ENCODE results near the gene KRTAP10-1.

KRTAP10-1 gene

GRCh38 chr21:44530221-44530902, 9.6 kb downstream of the KRTAP10-1 start:
- Mint-ChIP-seq H3K36me3 (ENCODE audit: low read depth) (no peaks in the 10 kb centered on the region), H3K9me3 (no peaks in the 10 kb centered on the region), H3K27me3 (ENCODE audit: low read depth) (no peaks in the 10 kb centered on the region), H3K27ac (no peak overlapping the region), H3K4me3 (no peak overlapping the region), H3K4me1 (ENCODE audit: low read depth) (no peaks in the 10 kb centered on the region)

DNA sequence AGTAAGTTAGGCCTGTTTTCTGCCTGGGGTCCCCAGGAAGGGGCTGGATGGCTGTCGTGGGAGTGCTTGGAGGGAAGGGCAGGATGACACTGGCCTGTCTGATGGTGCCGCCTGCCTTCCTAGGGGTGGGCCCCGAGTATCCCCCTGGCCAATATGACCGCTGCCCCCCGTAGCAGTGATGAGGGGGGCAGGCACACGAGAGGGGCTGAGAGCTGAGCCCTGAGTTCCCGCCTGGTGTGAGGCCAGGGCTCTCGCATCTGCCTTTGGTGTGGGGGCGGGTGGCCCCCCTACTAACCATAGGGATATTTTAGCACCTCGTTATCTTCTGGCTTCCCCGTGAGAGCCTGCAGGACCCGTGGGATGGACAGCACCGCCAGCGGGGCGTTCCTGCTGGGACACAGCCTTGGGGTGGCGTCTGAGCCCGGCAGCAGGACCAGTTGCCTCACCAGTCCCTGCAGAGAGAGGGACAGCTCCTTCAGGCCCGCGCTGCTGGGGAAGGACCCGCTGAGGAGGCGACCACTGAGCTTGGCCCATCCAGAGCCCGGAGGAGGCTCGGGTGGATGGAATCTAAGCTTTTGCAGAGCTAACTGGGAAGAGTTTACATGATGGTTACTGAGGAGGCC, 10.4 kb downstream of the KRTAP10-1 start:
- Mint-ChIP-seq H3K4me1 (ENCODE audit: low read depth) (no peaks in the 10 kb centered on the region), H3K27me3 (ENCODE audit: low read depth) (no peaks in the 10 kb centered on the region), H3K4me3 (no peak overlapping the region), H3K36me3 (ENCODE audit: low read depth) (no peaks in the 10 kb centered on the region), H3K9me3 (no peaks in the 10 kb centered on the region), H3K27ac (no peak overlapping the region)

- no peaks in the 10 kb centered on the region for H3K36me3 Mint-ChIP-seq (ENCODE audit: low read depth)
- H3K4me1 Mint-ChIP-seq (ENCODE audit: low read depth), result no peaks in the 10 kb centered on the region
- no peaks in the 10 kb centered on the region for H3K9me3 Mint-ChIP-seq
- no peaks in the 10 kb centered on the region for H3K27me3 Mint-ChIP-seq (ENCODE audit: low read depth)
- no peak overlapping the region for H3K4me3 Mint-ChIP-seq
- no peak overlapping the region for H3K27ac Mint-ChIP-seq
Measured at GRCh38 chr21:44529011-44529421, 11.0 kb downstream of the KRTAP10-1 start.

DNA sequence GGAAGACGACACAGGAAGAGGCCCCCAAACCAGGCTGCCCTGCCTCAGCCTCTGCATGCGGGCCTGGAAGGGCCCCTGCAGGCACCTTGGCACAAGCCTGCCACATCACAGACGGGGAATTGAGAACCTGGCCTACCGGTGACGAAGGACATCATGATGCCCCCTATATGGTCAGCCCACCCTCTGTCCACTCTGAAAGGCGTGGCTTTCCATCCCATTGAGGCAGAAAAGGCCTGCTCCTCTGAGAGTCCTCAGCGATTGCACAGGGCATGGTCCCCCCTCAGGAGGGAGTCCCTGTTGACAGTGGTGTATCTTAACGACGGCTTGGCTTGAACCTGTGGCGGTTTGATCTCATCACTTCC, 11.4 kb downstream of the KRTAP10-1 start:
- Mint-ChIP-seq H3K4me1 (ENCODE audit: low read depth) (no peaks in the 10 kb centered on the region), H3K36me3 (ENCODE audit: low read depth) (no peaks in the 10 kb centered on the region), H3K27ac (no peak overlapping the region), H3K4me3 (no peak overlapping the region), H3K9me3 (no peaks in the 10 kb centered on the region), H3K27me3 (ENCODE audit: low read depth) (no peaks in the 10 kb centered on the region)

- Mint-ChIP-seq H3K27me3 (ENCODE audit: low read depth) (no peaks in the 10 kb centered on the region), H3K9me3 (no peaks in the 10 kb centered on the region), H3K36me3 (ENCODE audit: low read depth) (no peaks in the 10 kb centered on the region), H3K4me1 (ENCODE audit: low read depth) (no peaks in the 10 kb centered on the region), H3K27ac (no peak overlapping the region), H3K4me3 (no peak overlapping the region)
Measured at GRCh38 chr21:44527983-44528633, 11.9 kb downstream of the KRTAP10-1 start.

GRCh38 chr21:44527156-44527982, 12.6 kb downstream of the KRTAP10-1 start:
- no peaks in the 10 kb centered on the region for H3K36me3 Mint-ChIP-seq (ENCODE audit: low read depth)
- H3K27me3 Mint-ChIP-seq (ENCODE audit: low read depth), result no peaks in the 10 kb centered on the region
- no peaks in the 10 kb centered on the region for H3K9me3 Mint-ChIP-seq
- no peaks in the 10 kb centered on the region for H3K4me1 Mint-ChIP-seq (ENCODE audit: low read depth)
- H3K4me3 Mint-ChIP-seq, result no peak overlapping the region
- no peak overlapping the region for H3K27ac Mint-ChIP-seq

DNA sequence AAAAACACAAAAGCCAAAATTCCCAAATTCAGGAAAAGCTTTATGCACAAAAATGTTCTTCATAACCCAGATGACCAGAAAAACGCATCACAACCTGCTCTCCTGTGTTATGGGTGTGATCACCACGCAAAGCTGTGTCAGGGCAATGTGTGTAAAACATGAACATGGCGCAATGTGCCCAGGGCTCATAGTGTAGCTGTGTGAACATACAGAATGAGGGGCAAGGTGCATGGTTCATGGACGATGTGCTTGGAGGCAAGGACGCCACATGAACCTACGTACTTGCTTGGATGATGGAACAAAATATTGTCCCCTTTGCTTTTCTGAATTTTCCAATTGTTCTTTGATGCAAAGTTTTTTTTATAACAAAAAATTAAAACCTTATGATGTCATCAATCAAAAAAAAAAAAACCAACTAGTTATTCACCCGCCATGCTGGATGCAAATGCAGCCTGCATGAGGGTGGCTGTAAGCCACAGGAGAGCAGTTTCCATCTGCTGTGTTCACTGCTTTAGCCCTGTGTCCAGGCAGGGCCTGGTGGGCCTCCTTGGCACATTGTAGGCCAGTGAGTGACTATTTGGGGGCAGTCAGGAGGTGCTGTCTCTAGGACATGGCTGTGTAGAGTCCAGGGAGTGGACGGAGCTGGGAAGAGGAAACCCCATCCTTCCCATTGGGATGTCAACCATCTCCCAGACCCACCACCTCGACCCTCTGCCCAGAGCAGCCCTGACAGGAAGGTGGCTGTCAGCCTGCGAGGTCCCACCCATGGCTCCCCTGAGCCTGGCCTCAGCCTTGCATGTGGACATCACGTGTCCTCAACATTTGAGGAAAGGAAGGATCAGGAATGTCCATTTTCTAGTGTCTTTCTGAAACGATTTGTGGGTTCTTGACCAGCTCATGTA, 13.6 kb downstream of the KRTAP10-1 start:
- Mint-ChIP-seq H3K9me3 (no peaks in the 10 kb centered on the region), H3K36me3 (ENCODE audit: low read depth) (no peaks in the 10 kb centered on the region), H3K4me3 (no peak overlapping the region), H3K27me3 (ENCODE audit: low read depth) (no peaks in the 10 kb centered on the region), H3K27ac (no peak overlapping the region), H3K4me1 (ENCODE audit: low read depth) (no peaks in the 10 kb centered on the region)

GRCh38 chr21:44525391-44526095, 14.5 kb downstream of the KRTAP10-1 start:
- Mint-ChIP-seq H3K27me3 (ENCODE audit: low read depth) (no peaks in the 10 kb centered on the region), H3K27ac (no peak overlapping the region), H3K9me3 (no peaks in the 10 kb centered on the region), H3K4me1 (ENCODE audit: low read depth) (no peaks in the 10 kb centered on the region), H3K4me3 (no peak overlapping the region), H3K36me3 (ENCODE audit: low read depth) (no peaks in the 10 kb centered on the region)

GRCh38 chr21:44524414-44525371, 15.3 kb downstream of the KRTAP10-1 start:
- no peaks in the 10 kb centered on the region for H3K36me3 Mint-ChIP-seq (ENCODE audit: low read depth)
- H3K9me3 Mint-ChIP-seq, result no peaks in the 10 kb centered on the region
- H3K27ac Mint-ChIP-seq, result no peak overlapping the region
- H3K27me3 Mint-ChIP-seq (ENCODE audit: low read depth), result no peaks in the 10 kb centered on the region
- no peaks in the 10 kb centered on the region for H3K4me1 Mint-ChIP-seq (ENCODE audit: low read depth)
- no peak overlapping the region for H3K4me3 Mint-ChIP-seq

- no peak overlapping the region for H3K27ac Mint-ChIP-seq
- H3K27me3 Mint-ChIP-seq (ENCODE audit: low read depth), result no peaks in the 10 kb centered on the region
- no peaks in the 10 kb centered on the region for H3K36me3 Mint-ChIP-seq (ENCODE audit: low read depth)
- no peak overlapping the region for H3K4me3 Mint-ChIP-seq
- H3K9me3 Mint-ChIP-seq, result no peaks in the 10 kb centered on the region
- no peaks in the 10 kb centered on the region for H3K4me1 Mint-ChIP-seq (ENCODE audit: low read depth)
Measured at GRCh38 chr21:44523567-44524413, 16.2 kb downstream of the KRTAP10-1 start.

GRCh38 chr21:44522753-44523204, 17.2 kb downstream of the KRTAP10-1 start:
- no peaks in the 10 kb centered on the region for H3K36me3 Mint-ChIP-seq (ENCODE audit: low read depth)
- no peaks in the 10 kb centered on the region for H3K9me3 Mint-ChIP-seq
- no peaks in the 10 kb centered on the region for H3K27me3 Mint-ChIP-seq (ENCODE audit: low read depth)
- H3K4me3 Mint-ChIP-seq, result no peak overlapping the region
- H3K27ac Mint-ChIP-seq, result no peak overlapping the region
- H3K4me1 Mint-ChIP-seq (ENCODE audit: low read depth), result no peaks in the 10 kb centered on the region

All from T-helper 1 cell treated with Interleukin-12 subunit alpha and Interleukin-12 subunit beta and Interleukin-4 antibody, amounts not matched to agents 30 μg/mL and 1 μg/mL, for 36 hours (primary cell).